WTC11 (cell line): ENCODE data around the gene PHLDB2. TPM values are rescaled to one million over a fixed set of nuclear protein-coding genes. Genes with fewer than 3 reads are reported as not detected.
A peak's percentile ranks its signal among the peaks of the same experiment; 100 is the strongest.

Experiments
- ATAC-seq: fragments of 200-7000 bp; cut with Tn5 transposase; 2 replicates; pipeline ENCODE4 v1.10.0; 2021; ENCODE audit warnings: mild to moderate bottlenecking, moderate library complexity
- CTCF ChIA-PET: fragments of 300-600 bp; sonication (Branson Sonifier 250); formaldehyde crosslinking; loops from one replicate; lab custom pipeline; 2021; ENCODE audit warnings: antibody characterized with exemption; lab: Charles Lee
- POLR2A ChIA-PET: fragments of 350-600 bp; sonication (Branson Sonifier 250); formaldehyde crosslinking; loops from one replicate; lab custom pipeline; 2021; ENCODE audit warnings: antibody characterized with exemption; lab: Charles Lee
- DNase-seq: peaks from one replicate; pipeline ENCODE4 v3.0.0; 2021; ENCODE audit warnings: low spot score
- H3K27ac Mint-ChIP-seq: 2 replicates; pipeline ENCODE4 v1.8.0; 2021; ENCODE audit warnings: mixed read lengths
- H3K27me3 Mint-ChIP-seq: 2 replicates; pipeline ENCODE4 v1.8.0; 2021; ENCODE audit warnings: low read depth, mild to moderate bottlenecking, moderate library complexity, mixed read lengths
- H3K36me3 Mint-ChIP-seq: 2 replicates; pipeline ENCODE4 v1.8.0; 2021; ENCODE audit warnings: mixed read lengths
- H3K4me1 Mint-ChIP-seq: 2 replicates; pipeline ENCODE4 v1.8.0; 2022; ENCODE audit warnings: mixed read lengths
- H3K4me3 Mint-ChIP-seq: 2 replicates; pipeline ENCODE4 v1.8.0; 2021; ENCODE audit warnings: mild to moderate bottlenecking, moderate library complexity, mixed read lengths
- H3K9me3 Mint-ChIP-seq: 2 replicates; pipeline ENCODE4 v1.8.0; 2021; ENCODE audit warnings: mixed read lengths
- AFF4 ChIP-seq: sonication (generic); formaldehyde crosslinking; IDR thresholded peaks from 2 replicates; pipeline ENCODE4 v1.8.1; 2023; ENCODE audit warnings: mild to moderate bottlenecking, missing genetic modification reagents, borderline replicate concordance
- E2F5 ChIP-seq: sonication (generic); formaldehyde crosslinking; IDR thresholded peaks from 2 replicates; pipeline ENCODE4 v1.8.1; 2022; ENCODE audit warnings: mild to moderate bottlenecking, moderate library complexity, missing genetic modification reagents
- HMGXB4 ChIP-seq: sonication (generic); formaldehyde crosslinking; IDR thresholded peaks from 2 replicates; pipeline ENCODE4 v1.8.1; 2023; ENCODE audit warnings: mild to moderate bottlenecking, moderate library complexity, missing genetic modification reagents
- NR3C1 ChIP-seq: sonication (generic); formaldehyde crosslinking; conservative IDR thresholded peaks from 2 replicates; pipeline ENCODE4 v1.8.1; 2023; ENCODE audit warnings: low read depth, mild to moderate bottlenecking, missing genetic modification reagents
- PRDM15 ChIP-seq: sonication (generic); formaldehyde crosslinking; IDR thresholded peaks from 2 replicates; pipeline ENCODE4 v1.8.0; 2022; ENCODE audit warnings: missing genetic modification reagents
- SP1 ChIP-seq: sonication (generic); formaldehyde crosslinking; conservative IDR thresholded peaks from 2 replicates; pipeline ENCODE4 v1.8.1; 2022; ENCODE audit warnings: missing genetic modification reagents
- TCF7 ChIP-seq: sonication (generic); formaldehyde crosslinking; IDR thresholded peaks from 2 replicates; pipeline ENCODE4 v1.8.0; 2022; ENCODE audit warnings: mild to moderate bottlenecking, low read depth, missing genetic modification reagents, moderate library complexity
- ZNF423 ChIP-seq: fragments of 250-450 bp; sonication (Bioruptor Pico); IDR thresholded peaks from 2 replicates; pipeline ENCODE4 v2.1.2; 2022; ENCODE audit warnings: mild to moderate bottlenecking, moderate library complexity
- total RNA-seq: library from RNA; stranded (reverse); gene quantifications from 3 replicates; pipeline ENCODE4 v1.2.3, GENCODE V29; 2021

The PHLDB2 gene
- total RNA-seq, 1 experiment from 2014 or later = 40.3 TPM

GRCh38 chr3:111859974-111860859 lies 1.2 kb downstream of the PHLDB2 start:
- peaks cover 23% of the 10 kb centered on the region for H3K27me3 Mint-ChIP-seq

GRCh38 chr3:111861391-111861790 lies 2.3 kb downstream of the PHLDB2 start:
- no peak for ATAC-seq
- CTCF ChIA-PET = interaction anchor here (1.0 to 3.3 kb wide), 10 partner anchors 7 to 192 kb away, joined by 3 to 16 read pairs (median 7); partner anchors contain the start of gene ABHD10
- Mint-ChIP-seq H3K36me3 (no peaks in the 10 kb centered on the region), H3K27ac (peak overlapping the region; percentile 95), H3K4me3 (peak overlapping the region; percentile 96), H3K9me3 (no peaks in the 10 kb centered on the region), H3K4me1 (peaks cover 63% of the 10 kb centered on the region), H3K27me3 (peaks cover 23% of the 10 kb centered on the region)
- POLR2A ChIA-PET = interaction anchor here (1.3 kb wide), 1 partner anchor 117 kb away, joined by 8 read pairs; the partner anchor contains the start of gene ABHD10
- TF ChIP-seq NR3C1 (no peak), PRDM15 (CRISPR knock-in tag) (no peak)
- no peak for DNase-seq

More at GRCh38 chr3:111859974-111860859, 1.2 kb downstream of the PHLDB2 start:
- H3K4me3 Mint-ChIP-seq = peak overlapping the region; percentile 96
- CTCF ChIA-PET = interaction anchor here (0.5 to 3.3 kb wide), 32 partner anchors 8 to 191 kb away, joined by 3 to 33 read pairs (median 4); partner anchors contain the start of genes ABHD10 and TAGLN3
- peaks cover 58% of the 10 kb centered on the region for H3K4me1 Mint-ChIP-seq
- ATAC-seq (peak; percentile 68), DNase-seq (peak; percentile 84)
- no peaks in the 10 kb centered on the region for H3K36me3 Mint-ChIP-seq
- H3K9me3 Mint-ChIP-seq = no peaks in the 10 kb centered on the region
- POLR2A ChIA-PET = interaction anchor here (0.6 to 1.3 kb wide), 6 partner anchors 10 to 152 kb away, joined by 3 to 8 read pairs (median 3); partner anchors contain the start of gene ABHD10
- TF ChIP-seq SP1 (CRISPR knock-in tag) = 0 out of 2 replicates have a peak, but pooled peaks have one; percentile 37
- TF ChIP-seq HMGXB4 (CRISPR knock-in tag) = peak; percentile 46; the same call in 1 of the 2 replicates
- TF ChIP-seq ZNF423 (CRISPR knock-in tag) = no peak
- TF ChIP-seq TCF7 (CRISPR knock-in tag) = no peak
- TF ChIP-seq E2F5 (CRISPR knock-in tag) = 0 out of 2 replicates have a peak, but pooled peaks have one; percentile 37
- 0 out of 2 replicates have a peak, but pooled peaks have one; percentile 37 for TF ChIP-seq AFF4 (CRISPR knock-in tag)
- H3K27ac Mint-ChIP-seq = peak overlapping the region; percentile 95
